ENCODE measurements around the gene ATG7. TPM values are rescaled to one million over a fixed set of nuclear protein-coding genes. Genes with fewer than 3 reads are reported as not detected.

Gene ATG7
- total RNA-seq, 1 experiment from 2014 or later: 29.3 TPM

DNA sequence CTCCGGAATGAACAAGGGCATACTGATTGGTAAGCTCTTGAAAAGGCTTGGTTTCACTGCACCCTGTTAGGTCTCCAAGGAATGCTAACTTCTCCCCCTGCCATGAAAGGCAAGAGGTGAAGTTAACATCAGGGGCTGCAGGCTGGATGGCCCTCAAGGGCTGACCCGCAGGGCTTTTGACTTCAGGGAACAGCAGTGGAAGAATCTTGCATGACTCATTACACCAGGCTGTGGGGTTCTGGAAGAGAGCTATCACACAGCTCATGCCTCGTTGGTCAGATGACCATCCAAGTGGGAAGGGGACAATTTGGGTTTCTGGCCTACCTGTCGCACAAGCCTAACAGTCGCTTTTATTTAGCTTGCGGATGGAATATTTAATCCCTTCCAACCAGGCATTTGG, 23.6 kb upstream of the ATG7 start:
- H3K4me3 ChIP-seq (replicated peaks in 1 of 2; ENCODE audit: low read depth in 1 of 2, low read length in 2 of 2): no peak overlapping the region
- no peaks in the 10 kb centered on the region for H3K36me3 ChIP-seq (ENCODE audit: control insufficient read depth in 1 of 2, insufficient read depth in 2 of 2, low read length in 2 of 2)
- no peaks in the 10 kb centered on the region for H4K20me1 ChIP-seq (ENCODE audit: insufficient read depth)
- H3K27me3 ChIP-seq (ENCODE audit: insufficient read depth, low read length): no peaks in the 10 kb centered on the region
- H3K4me2 ChIP-seq (ENCODE audit: low read length): no peak overlapping the region
- RAD21 ChIA-PET (ENCODE audit: low non-redundant PET in 1 of 2, low total read pairs in 2 of 2, uncharacterized antibody in 2 of 2, unreplicated experiment in 2 of 2): interaction anchor here in 1 of 2 experiments (0.6 kb wide), 1 partner anchor 11 kb away, joined by 5 read pairs; no protein-coding TSS in a partner anchor
- H3K27ac ChIP-seq (ENCODE audit: low read depth, low read length): no peak overlapping the region
- H3K4me1 ChIP-seq (ENCODE audit: control insufficient read depth in 1 of 2, insufficient read depth in 2 of 2, low read length in 2 of 2): peaks cover 0 to 22% of the 10 kb centered on the region in 2 experiments; a peak in 2 of 4 replicates
- DNase-seq (ENCODE audit: low read depth, low spot score): no peak
- intact Hi-C loops (cut with micrococcal nuclease): no loop called here
- no peaks in the 10 kb centered on the region for H3K79me2 ChIP-seq (ENCODE audit: insufficient read depth, low read length)
- BruUV-seq (replicated peaks): no TSS peak
- no peak for ATAC-seq
- no peak overlapping the region for H3K9ac ChIP-seq (ENCODE audit: low read length)
- TF ChIP-seq CBX3 (IDR thresholded peaks at IDR 0.05; ENCODE audit: low read depth): no peak
- no peak for TF ChIP-seq RAD21 (IDR thresholded peaks at IDR 0.05; ENCODE audit: low read depth)
- no peak for TF ChIP-seq EZH2phosphoT487 (IDR thresholded peaks at IDR 0.05; ENCODE audit: borderline replicate concordance)
- no peak for TF ChIP-seq ZNF274 (IDR thresholded peaks at IDR 0.05; ENCODE audit: low read depth, low read length)
- no peak for TF ChIP-seq EZH2 (IDR thresholded peaks at IDR 0.05)
- TF ChIP-seq SP1 (IDR thresholded peaks at IDR 0.05; ENCODE audit: low read depth): no peak
- TF ChIP-seq SIN3A (IDR thresholded peaks at IDR 0.05; ENCODE audit: low read depth): no peak
- TF ChIP-seq POLR2AphosphoS5 (IDR thresholded peaks at IDR 0.05; ENCODE audit: low read depth, low read length): no peak
- TF ChIP-seq JUND (IDR thresholded peaks at IDR 0.05): no peak
- TF ChIP-seq ZFX (IDR thresholded peaks at IDR 0.05): no peak
- TF ChIP-seq, protein P1, sequence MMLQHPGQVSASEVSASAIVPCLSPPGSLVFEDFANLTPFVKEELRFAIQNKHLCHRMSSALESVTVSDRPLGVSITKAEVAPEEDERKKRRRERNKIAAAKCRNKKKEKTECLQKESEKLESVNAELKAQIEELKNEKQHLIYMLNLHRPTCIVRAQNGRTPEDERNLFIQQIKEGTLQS (IDR thresholded peaks at IDR 0.05): no peak
- TF ChIP-seq EGR1 (IDR thresholded peaks at IDR 0.05; ENCODE audit: low read depth): no peak
- no peak for TF ChIP-seq SRF (IDR thresholded peaks at IDR 0.05; ENCODE audit: low read depth)
- TF ChIP-seq TCF7L2 (IDR thresholded peaks at IDR 0.05; ENCODE audit: borderline replicate concordance, extremely low read depth, insufficient read depth, insufficient read length): no peak
- TF ChIP-seq CEBPB (IDR thresholded peaks at IDR 0.05; ENCODE audit: low read depth): no peak
- no peak for TF ChIP-seq ELF1 (IDR thresholded peaks at IDR 0.05; ENCODE audit: borderline replicate concordance, low read depth)
- no peak for TF ChIP-seq FOSL1 (IDR thresholded peaks at IDR 0.05; ENCODE audit: low read depth)
- TF ChIP-seq, protein P2, sequence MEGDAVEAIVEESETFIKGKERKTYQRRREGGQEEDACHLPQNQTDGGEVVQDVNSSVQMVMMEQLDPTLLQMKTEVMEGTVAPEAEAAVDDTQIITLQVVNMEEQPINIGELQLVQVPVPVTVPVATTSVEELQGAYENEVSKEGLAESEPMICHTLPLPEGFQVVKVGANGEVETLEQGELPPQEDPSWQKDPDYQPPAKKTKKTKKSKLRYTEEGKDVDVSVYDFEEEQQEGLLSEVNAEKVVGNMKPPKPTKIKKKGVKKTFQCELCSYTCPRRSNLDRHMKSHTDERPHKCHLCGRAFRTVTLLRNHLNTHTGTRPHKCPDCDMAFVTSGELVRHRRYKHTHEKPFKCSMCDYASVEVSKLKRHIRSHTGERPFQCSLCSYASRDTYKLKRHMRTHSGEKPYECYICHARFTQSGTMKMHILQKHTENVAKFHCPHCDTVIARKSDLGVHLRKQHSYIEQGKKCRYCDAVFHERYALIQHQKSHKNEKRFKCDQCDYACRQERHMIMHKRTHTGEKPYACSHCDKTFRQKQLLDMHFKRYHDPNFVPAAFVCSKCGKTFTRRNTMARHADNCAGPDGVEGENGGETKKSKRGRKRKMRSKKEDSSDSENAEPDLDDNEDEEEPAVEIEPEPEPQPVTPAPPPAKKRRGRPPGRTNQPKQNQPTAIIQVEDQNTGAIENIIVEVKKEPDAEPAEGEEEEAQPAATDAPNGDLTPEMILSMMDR (IDR thresholded peaks at IDR 0.05 in 2 of 3, conservative IDR thresholded peaks at IDR 0.05 in 1 of 3; ENCODE audit: borderline replicate concordance in 1 of 3, insufficient read depth in 1 of 3, low read depth in 2 of 3, low read length in 2 of 3): no peak
- TF ChIP-seq, protein P3, sequence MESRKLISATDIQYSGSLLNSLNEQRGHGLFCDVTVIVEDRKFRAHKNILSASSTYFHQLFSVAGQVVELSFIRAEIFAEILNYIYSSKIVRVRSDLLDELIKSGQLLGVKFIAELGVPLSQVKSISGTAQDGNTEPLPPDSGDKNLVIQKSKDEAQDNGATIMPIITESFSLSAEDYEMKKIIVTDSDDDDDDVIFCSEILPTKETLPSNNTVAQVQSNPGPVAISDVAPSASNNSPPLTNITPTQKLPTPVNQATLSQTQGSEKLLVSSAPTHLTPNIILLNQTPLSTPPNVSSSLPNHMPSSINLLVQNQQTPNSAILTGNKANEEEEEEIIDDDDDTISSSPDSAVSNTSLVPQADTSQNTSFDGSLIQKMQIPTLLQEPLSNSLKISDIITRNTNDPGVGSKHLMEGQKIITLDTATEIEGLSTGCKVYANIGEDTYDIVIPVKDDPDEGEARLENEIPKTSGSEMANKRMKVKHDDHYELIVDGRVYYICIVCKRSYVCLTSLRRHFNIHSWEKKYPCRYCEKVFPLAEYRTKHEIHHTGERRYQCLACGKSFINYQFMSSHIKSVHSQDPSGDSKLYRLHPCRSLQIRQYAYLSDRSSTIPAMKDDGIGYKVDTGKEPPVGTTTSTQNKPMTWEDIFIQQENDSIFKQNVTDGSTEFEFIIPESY (IDR thresholded peaks at IDR 0.05; ENCODE audit: extremely low read depth, insufficient replicate concordance, low read length): no peak
- TF ChIP-seq, protein P4, sequence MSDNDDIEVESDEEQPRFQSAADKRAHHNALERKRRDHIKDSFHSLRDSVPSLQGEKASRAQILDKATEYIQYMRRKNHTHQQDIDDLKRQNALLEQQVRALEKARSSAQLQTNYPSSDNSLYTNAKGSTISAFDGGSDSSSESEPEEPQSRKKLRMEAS (IDR thresholded peaks at IDR 0.05): no peak
- POLR2A ChIA-PET: no interaction called here
- no peaks in the 10 kb centered on the region for H3K9me3 ChIP-seq (ENCODE audit: control insufficient read depth in 1 of 2, insufficient read depth in 1 of 2, low read depth in 1 of 2, low read length in 2 of 2)
- H3K9me2 ChIP-seq (ENCODE audit: insufficient read depth): no peaks in the 10 kb centered on the region
- CTCF ChIA-PET: interaction anchor here (1.2 kb wide), 1 partner anchor 12 kb away, joined by 3 read pairs; no protein-coding TSS in a partner anchor
- no peak overlapping the region for H2AFZ ChIP-seq (ENCODE audit: low read depth, low read length, poor library complexity, severe bottlenecking)

All from HCT116 (cell line).